Esophagus muscularis mucosa (tissue), 3 donors: ENCODE data around the gene TUB.

Experiments
- EP300 ChIP-seq: sonication (generic); formaldehyde crosslinking; IDR thresholded peaks from one replicate; pipeline ENCODE4 v1.6.1; 2017; ENCODE audit warnings: antibody characterized with exemption
- TF ChIP-seq, protein P1 (sequence below), 3 experiments: fragments of 200-600 bp in 2 of 3; fragments of 450-650 bp in 1 of 3; sonication (generic) in 2 of 3; IDR thresholded peaks; one replicate each; pipeline ENCODE4 v1.5.1; 2017 to 2019; ENCODE audit warnings: antibody characterized with exemption in 3 of 3, mild to moderate bottlenecking in 2 of 3, moderate library complexity in 1 of 3

- TF ChIP-seq, protein P1, sequence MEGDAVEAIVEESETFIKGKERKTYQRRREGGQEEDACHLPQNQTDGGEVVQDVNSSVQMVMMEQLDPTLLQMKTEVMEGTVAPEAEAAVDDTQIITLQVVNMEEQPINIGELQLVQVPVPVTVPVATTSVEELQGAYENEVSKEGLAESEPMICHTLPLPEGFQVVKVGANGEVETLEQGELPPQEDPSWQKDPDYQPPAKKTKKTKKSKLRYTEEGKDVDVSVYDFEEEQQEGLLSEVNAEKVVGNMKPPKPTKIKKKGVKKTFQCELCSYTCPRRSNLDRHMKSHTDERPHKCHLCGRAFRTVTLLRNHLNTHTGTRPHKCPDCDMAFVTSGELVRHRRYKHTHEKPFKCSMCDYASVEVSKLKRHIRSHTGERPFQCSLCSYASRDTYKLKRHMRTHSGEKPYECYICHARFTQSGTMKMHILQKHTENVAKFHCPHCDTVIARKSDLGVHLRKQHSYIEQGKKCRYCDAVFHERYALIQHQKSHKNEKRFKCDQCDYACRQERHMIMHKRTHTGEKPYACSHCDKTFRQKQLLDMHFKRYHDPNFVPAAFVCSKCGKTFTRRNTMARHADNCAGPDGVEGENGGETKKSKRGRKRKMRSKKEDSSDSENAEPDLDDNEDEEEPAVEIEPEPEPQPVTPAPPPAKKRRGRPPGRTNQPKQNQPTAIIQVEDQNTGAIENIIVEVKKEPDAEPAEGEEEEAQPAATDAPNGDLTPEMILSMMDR (IDR thresholded peaks at IDR 0.05), result no peak
- TF ChIP-seq EP300, result no peak
Measured at GRCh38 chr11:8093931-8094575, 13.0 kb downstream of the TUB start.
